ENCODE data around the gene CLN6. TPM values are rescaled to one million over a fixed set of nuclear protein-coding genes. Genes with fewer than 3 reads are reported as not detected.

CLN6 gene
- total RNA-seq, 6 experiments from 2014 or later: 10.7 to 24.3 (median 15.2) TPM

GRCh38 chr15:68265081-68265480 is 35.6 kb upstream of the CLN6 start:
- Histone ChIP-seq H3K4me1 (no peaks in the 10 kb centered on the region), H3K27ac (no peak overlapping the region), H3K36me3 (no peaks in the 10 kb centered on the region), H3K27me3 (no peaks in the 10 kb centered on the region), H3K4me3 (no peak overlapping the region), H3K9me3 (no peaks in the 10 kb centered on the region)
- 70% methylated on average over 4 of the region's 4 CpGs for WGBS (ENCODE audit: insufficient coverage, low coverage, low lambda C conversion rate, missing lambda C conversion rate)
- DNase-seq: no peak
- no peak for ATAC-seq
- TF ChIP-seq POLR2A (IDR thresholded peaks at IDR 0.05) (no peak), CTCF (IDR thresholded peaks at IDR 0.05) (no peak)
- intact Hi-C loops (cut with DNase I): no loop called here

- intact Hi-C loops (cut with DNase I): no loop called here
- no peak overlapping the region for H3K27ac ChIP-seq
- WGBS (ENCODE audit: insufficient coverage, low coverage, low lambda C conversion rate, missing lambda C conversion rate): 72% methylated on average over 2 of the region's 2 CpGs
- DNase-seq (no peak), ATAC-seq (no peak)
- H3K4me1 ChIP-seq: no peaks in the 10 kb centered on the region
- TF ChIP-seq POLR2A (IDR thresholded peaks at IDR 0.05): no peak
- no peak for TF ChIP-seq CTCF (IDR thresholded peaks at IDR 0.05)
- no peaks in the 10 kb centered on the region for H3K27me3 ChIP-seq
- H3K9me3 ChIP-seq: no peaks in the 10 kb centered on the region
- H3K36me3 ChIP-seq: no peaks in the 10 kb centered on the region
- H3K4me3 ChIP-seq: no peak overlapping the region
These were observed 34.8 kb upstream of the CLN6 start for GRCh38 chr15:68264282-68264681.

- Histone ChIP-seq H3K36me3 (no peaks in the 10 kb centered on the region), H3K4me1 (no peaks in the 10 kb centered on the region), H3K4me3 (no peak overlapping the region), H3K27ac (no peak overlapping the region), H3K9me3 (no peaks in the 10 kb centered on the region), H3K27me3 (no peaks in the 10 kb centered on the region)
- ATAC-seq: no peak
- DNase-seq: no peak
- 55% methylated on average over 5 of the region's 5 CpGs for WGBS (ENCODE audit: insufficient coverage, low coverage, low lambda C conversion rate, missing lambda C conversion rate)
- TF ChIP-seq CTCF (IDR thresholded peaks at IDR 0.05) (no peak), POLR2A (IDR thresholded peaks at IDR 0.05) (no peak)
- intact Hi-C loops (cut with DNase I): no loop called here
These were observed 33.2 kb upstream of the CLN6 start for GRCh38 chr15:68262514-68263356.

GRCh38 chr15:68261980-68262379 is 32.5 kb upstream of the CLN6 start:
- WGBS (ENCODE audit: insufficient coverage, low coverage, low lambda C conversion rate, missing lambda C conversion rate): 98% methylated on average over 3 of the region's 3 CpGs

More at GRCh38 chr15:68261980-68262379, 32.5 kb upstream of the CLN6 start:
- Histone ChIP-seq H3K27me3 (no peaks in the 10 kb centered on the region), H3K36me3 (no peaks in the 10 kb centered on the region), H3K9me3 (no peaks in the 10 kb centered on the region), H3K4me3 (no peak overlapping the region), H3K27ac (no peak overlapping the region), H3K4me1 (no peaks in the 10 kb centered on the region)
- ATAC-seq: no peak
- DNase-seq: no peak
- TF ChIP-seq CTCF (IDR thresholded peaks at IDR 0.05) (no peak), POLR2A (IDR thresholded peaks at IDR 0.05) (no peak)
- intact Hi-C loops (cut with DNase I): no loop called here

All from right lobe of liver (tissue), 6 donors.